Epithelial cell of proximal tubule (primary cell): ENCODE data around the gene HNRNPC. TPM values are rescaled to one million over a fixed set of nuclear protein-coding genes. Genes with fewer than 3 reads are reported as not detected.
A peak's percentile ranks its signal among the peaks of the same experiment; 100 is the strongest.

ENCODE experiments used
- DNase-seq: peaks from one replicate; pipeline ENCODE4 v3.0.0-alpha.2; 2011; ENCODE audit warnings: low read depth
- H3K4me3 ChIP-seq: 2 replicates; pipeline ENCODE4 v1.5.1; 2011; ENCODE audit warnings: low read depth, mild to moderate bottlenecking, low read length
- total RNA-seq: library from RNA; depleted of rRNA; stranded (reverse); fragments of >200 nt; gene quantifications from 2 replicates; pipeline ENCODE4 v1.2.3, GENCODE V29; 2015
- TF ChIP-seq, protein P1 (sequence below): conservative IDR thresholded peaks from 2 replicates; pipeline ENCODE4 v1.5.1; 2012; ENCODE audit warnings: low read depth, mild to moderate bottlenecking, low read length

The HNRNPC gene
- total RNA-seq, 1 donor from 2014 or later = 755 TPM

DNA sequence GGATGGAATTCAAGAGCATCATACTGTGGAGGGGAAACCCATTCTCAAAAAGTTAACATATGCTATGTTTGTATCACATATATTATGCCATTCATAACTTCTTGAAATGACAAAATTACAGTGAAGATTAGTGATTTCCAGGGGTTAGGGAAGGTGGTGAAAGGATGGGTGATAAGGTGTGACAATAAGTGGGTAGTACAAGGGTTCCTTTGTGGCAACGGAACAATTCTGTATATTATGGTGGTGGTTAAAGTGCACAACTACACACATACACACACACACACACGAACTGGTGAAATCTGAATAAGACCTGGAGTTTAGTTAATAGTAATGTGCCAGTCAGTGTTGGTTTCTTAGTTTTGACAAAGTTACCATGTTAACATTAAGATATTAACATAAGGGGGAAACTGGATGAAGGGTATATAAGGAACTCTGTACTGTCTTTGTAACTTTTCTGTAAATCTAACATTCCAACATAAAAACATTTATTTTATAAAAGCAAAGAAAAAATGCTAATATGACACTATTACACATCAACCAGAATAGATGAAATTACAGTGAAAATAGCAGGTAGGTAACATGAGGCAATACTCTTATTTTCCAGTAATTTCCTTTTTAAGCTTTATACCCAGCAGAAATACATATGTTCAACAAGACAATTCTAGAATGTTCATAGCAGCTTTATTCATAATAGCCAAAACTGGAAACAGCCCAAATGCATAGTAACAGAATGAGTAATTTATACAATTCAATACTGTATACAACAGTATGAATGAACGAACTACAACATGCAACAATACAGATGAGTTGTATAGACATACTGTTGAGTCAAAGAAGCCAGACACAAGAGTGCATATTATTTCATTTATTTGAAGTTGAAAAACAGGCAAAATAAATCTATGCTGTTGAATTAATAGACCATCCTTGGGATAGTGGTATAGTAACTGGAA is 69.4 kb downstream of the HNRNPC start:
- TF ChIP-seq, protein P1, sequence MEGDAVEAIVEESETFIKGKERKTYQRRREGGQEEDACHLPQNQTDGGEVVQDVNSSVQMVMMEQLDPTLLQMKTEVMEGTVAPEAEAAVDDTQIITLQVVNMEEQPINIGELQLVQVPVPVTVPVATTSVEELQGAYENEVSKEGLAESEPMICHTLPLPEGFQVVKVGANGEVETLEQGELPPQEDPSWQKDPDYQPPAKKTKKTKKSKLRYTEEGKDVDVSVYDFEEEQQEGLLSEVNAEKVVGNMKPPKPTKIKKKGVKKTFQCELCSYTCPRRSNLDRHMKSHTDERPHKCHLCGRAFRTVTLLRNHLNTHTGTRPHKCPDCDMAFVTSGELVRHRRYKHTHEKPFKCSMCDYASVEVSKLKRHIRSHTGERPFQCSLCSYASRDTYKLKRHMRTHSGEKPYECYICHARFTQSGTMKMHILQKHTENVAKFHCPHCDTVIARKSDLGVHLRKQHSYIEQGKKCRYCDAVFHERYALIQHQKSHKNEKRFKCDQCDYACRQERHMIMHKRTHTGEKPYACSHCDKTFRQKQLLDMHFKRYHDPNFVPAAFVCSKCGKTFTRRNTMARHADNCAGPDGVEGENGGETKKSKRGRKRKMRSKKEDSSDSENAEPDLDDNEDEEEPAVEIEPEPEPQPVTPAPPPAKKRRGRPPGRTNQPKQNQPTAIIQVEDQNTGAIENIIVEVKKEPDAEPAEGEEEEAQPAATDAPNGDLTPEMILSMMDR = no peak
- DNase-seq = no peak
- H3K4me3 ChIP-seq = no peak overlapping the region

DNA sequence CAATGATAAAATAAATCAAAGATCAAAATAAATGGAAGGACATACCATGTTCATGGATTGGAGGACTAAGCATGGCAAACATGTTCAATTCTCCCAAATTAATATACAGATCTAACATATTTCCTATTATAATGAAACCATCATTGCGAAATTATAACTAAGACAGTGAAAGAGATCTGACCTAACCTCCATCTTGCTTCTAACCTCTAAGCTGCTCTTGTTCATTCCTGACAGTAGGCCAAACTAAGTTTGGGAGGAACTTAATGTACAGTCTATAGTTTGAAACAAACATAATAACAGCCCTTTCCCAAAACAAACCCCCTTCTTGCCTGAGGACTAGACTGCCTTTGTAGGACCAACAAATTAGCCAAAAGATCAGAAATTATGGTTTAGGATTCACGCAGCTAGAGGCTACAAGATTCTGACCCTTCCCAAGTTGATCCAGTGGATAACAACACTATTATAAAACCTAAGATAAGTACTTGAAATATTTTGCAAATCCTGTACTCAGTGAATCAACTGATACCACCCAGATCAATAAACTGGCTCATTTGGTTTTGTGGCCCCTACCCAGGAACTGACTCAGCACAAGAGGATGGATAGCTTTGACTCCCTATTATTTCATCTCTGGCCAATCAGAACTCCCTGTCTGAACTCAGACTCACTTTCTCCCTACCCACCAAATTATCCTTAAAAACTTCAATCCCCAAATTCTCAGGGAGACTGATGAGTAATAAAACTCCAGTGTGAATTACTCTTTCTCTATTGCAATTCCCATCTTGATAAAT is 71.6 kb downstream of the HNRNPC start:
- TF ChIP-seq, protein P1 = no peak
- no peak for DNase-seq

DNA sequence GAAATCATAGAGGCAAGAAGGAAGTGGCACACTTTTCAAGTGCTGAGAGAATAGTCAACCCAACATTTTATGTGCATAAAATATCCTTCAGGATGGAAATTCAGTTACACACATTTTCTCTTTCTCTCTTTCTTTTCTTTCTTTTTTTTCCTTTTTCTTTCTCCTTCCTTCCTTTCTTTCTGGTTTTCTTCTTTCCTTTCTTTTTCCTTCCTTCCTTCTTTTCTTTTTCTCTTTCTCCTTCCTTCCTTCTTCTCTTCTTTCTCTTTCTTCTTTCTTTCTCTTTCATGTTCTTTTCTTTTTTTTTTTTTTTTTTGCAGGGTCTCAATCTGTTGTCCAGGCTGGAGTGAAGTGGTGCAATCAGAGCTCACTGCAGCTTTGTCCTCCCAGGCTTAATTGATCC is 74.6 kb downstream of the HNRNPC start:
- no peak for DNase-seq
- no peak overlapping the region for H3K4me3 ChIP-seq
- TF ChIP-seq, protein P1 = no peak

More for the DNA sequence above, 71.6 kb downstream of the HNRNPC start:
- H3K4me3 ChIP-seq = no peak overlapping the region

DNA sequence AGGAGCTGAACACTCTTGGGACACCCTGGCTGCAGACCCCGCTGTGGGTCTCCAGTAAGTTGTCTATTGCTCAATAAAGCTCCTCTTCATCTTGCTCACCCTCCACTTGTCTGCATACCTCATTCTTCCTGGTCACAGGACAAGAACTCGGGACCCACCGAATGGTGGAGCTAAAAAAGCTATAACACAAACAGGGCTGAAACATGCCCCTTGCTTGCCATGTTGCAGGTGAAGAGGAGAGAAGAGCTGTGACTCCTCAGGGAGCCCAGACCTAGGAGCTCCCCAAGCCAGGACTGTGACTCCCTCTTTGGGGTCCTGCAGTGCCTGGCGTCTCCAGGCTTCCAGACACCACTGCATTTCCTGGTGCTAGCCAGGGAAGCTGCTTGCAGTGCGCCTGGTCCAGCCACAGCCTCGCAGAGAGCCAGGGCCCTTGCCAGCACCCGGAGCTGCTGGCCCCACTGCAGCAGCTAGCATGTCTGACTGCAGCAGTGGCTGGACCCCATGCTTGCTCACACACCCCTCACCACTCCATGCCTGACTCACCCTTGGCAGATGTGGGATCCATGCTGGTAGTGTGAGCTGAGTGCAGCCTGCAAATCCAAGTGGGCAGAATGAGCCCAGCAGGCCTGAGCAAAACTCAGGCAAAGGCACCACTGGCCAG is 76.2 kb downstream of the HNRNPC start:
- H3K4me3 ChIP-seq = no peak overlapping the region
- DNase-seq = no peak
- TF ChIP-seq, protein P1 = no peak

DNA sequence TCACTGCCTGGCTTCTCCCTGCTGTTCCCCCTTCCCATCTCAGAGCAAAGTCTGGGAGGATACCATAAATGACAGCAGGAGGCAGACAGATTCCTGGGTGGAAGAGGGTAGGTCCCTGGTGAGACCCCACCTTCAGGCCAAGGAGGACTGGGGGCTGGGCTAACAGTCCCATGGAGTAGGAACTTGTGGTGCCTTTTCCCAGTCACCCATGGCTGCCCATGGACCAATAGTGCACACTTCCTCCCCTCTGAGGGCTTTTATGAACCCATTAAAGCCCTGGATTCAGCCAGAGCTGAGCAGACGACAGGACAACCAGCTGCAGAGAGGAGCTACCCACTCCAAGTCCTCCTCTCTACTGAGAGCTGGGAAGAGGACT is 76.8 kb downstream of the HNRNPC start:
- H3K4me3 ChIP-seq = peak overlapping the region; percentile 37
- TF ChIP-seq, protein P1 = no peak
- no peak for DNase-seq

DNA sequence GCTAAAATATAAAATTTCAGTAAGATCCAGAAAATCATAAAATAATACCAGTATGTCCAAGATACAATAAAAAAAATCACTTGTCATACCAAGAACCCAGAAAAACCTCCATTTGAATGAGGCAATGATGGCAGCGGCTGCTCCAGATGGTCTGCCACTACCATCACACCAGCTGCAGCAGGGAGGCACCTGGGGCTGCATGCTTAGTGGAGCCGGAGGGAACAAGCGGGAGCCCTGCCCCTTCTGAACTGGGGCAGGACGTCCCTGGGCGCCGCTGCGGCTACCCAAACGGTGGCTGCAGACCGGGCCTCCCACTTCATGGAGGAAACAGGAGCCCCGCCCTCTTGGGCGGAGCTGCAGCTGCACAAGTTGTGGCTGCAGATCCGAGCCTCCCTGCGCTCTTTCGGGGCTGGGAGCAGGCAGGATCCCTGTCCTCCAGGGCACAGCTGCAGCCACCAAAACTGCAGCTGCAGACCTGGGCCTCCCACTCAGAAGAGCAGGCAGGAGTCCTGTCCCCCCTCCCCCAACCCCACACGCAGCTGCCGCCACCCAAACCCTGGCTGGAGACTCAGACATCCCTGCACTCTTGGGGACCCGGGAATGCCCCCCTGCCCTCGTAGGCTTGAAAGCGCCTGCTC is 77.3 kb downstream of the HNRNPC start:
- no peak for DNase-seq
- TF ChIP-seq, protein P1 = no peak
- peak overlapping the region; percentile 37 for H3K4me3 ChIP-seq
